ENCODE data around the gene UBR4. TPM values are rescaled to one million over a fixed set of nuclear protein-coding genes. Genes with fewer than 3 reads are reported as not detected.
"Not testable (repeated sequence)": the region's sequence is repeated elsewhere in the genome, so short reads cannot be mapped to it uniquely, and the experiment has no call there.

Gene UBR4
- total RNA-seq, 3 donors from 2014 or later: 108 to 159 (median 128) TPM

DNA sequence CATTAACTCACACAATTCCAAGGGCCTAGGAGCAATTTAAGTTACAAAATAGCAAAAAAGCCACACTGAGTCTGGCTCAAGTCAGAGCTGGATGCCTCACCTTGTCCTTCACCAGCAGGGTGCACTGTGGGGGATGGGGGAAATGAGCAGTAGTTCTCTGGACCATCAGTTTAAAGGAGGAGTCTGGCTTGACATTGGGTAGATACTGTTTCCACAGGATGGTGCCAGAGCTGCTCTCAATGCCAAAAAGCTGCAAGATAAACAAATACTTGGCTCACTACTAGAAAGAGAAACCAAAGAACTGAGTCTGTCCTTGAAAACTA is 22.4 kb upstream of the UBR4 start:
- H3K4me1 ChIP-seq (ENCODE audit: low read depth): peaks cover 3% of the 10 kb centered on the region
- ATAC-seq (peak; percentile 61), DNase-seq (peak in 1 of 3 donors; percentile 19)
- H3K36me3 ChIP-seq (ENCODE audit: low read depth): peaks cover 2% of the 10 kb centered on the region
- intact Hi-C loops (cut with DNase I, micrococcal nuclease): no loop called here
- H3K4me3 ChIP-seq: no peak overlapping the region
- no peaks in the 10 kb centered on the region for H3K9me3 ChIP-seq
- no peak for TF ChIP-seq CTCF (IDR thresholded peaks at IDR 0.05)

DNA sequence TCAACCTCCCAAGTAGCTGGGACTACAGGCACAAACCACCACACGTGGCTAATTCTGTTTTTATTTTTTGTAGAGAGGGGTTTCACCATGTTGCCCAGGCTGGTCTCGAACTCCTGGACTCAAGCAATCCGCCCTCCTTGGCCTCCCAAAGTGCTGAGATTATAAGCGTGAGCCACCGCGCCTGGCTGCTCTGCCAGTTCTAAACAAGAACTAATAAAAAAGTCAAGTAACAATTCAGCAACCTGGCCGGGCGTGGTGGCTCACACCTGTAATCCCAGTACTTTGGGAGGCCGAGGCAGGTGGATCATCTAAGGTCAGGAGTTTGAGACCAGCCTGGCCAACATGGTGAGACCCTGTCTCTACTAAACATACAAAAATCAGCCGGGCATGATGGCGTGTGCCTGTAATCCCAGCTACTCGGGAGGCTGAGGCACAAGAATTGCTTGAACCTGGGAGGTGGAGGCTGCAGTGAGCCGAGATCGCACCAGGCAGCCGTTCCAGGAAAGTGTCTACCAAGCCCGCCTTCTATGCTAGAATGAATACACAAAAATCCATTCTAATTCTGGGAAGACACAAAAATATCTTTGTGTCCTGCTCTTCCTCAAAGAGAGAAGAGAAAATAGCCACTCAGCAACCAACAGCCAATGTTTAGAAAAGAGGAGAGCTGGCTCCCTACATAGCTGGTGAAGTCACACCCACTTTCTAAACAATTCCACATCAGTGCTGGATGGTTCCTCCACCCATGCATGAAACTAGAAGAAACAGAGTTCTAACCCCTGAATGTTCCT is 21.9 kb upstream of the UBR4 start:
- intact Hi-C loops (cut with DNase I, micrococcal nuclease); H3K9me3 ChIP-seq; H3K4me1 ChIP-seq (ENCODE audit: low read depth); DNase-seq; H3K4me3 ChIP-seq; H3K36me3 ChIP-seq (ENCODE audit: low read depth): not testable (repeated sequence)
- ATAC-seq: peak; percentile 78

- H3K4me1 ChIP-seq (ENCODE audit: low read depth): peaks cover 3% of the 10 kb centered on the region
- ATAC-seq: no peak
- TF ChIP-seq CTCF (IDR thresholded peaks at IDR 0.05): no peak
- DNase-seq: no peak
- intact Hi-C loops (cut with DNase I, micrococcal nuclease): no loop called here
- no peaks in the 10 kb centered on the region for H3K9me3 ChIP-seq
- no peaks in the 10 kb centered on the region for H3K36me3 ChIP-seq (ENCODE audit: low read depth)
- H3K4me3 ChIP-seq: no peak overlapping the region
Measured at GRCh38 chr1:19229828-19230325, 19.8 kb upstream of the UBR4 start.

- H3K4me3 ChIP-seq: no peak overlapping the region
- H3K36me3 ChIP-seq (ENCODE audit: low read depth): no peaks in the 10 kb centered on the region
- DNase-seq: no peak
- peaks cover 3% of the 10 kb centered on the region for H3K4me1 ChIP-seq (ENCODE audit: low read depth)
- intact Hi-C loops (cut with DNase I, micrococcal nuclease): no loop called here
- no peak for ATAC-seq
- TF ChIP-seq CTCF (IDR thresholded peaks at IDR 0.05): no peak
- no peaks in the 10 kb centered on the region for H3K9me3 ChIP-seq
Measured at GRCh38 chr1:19229229-19229628, 19.2 kb upstream of the UBR4 start.

DNA sequence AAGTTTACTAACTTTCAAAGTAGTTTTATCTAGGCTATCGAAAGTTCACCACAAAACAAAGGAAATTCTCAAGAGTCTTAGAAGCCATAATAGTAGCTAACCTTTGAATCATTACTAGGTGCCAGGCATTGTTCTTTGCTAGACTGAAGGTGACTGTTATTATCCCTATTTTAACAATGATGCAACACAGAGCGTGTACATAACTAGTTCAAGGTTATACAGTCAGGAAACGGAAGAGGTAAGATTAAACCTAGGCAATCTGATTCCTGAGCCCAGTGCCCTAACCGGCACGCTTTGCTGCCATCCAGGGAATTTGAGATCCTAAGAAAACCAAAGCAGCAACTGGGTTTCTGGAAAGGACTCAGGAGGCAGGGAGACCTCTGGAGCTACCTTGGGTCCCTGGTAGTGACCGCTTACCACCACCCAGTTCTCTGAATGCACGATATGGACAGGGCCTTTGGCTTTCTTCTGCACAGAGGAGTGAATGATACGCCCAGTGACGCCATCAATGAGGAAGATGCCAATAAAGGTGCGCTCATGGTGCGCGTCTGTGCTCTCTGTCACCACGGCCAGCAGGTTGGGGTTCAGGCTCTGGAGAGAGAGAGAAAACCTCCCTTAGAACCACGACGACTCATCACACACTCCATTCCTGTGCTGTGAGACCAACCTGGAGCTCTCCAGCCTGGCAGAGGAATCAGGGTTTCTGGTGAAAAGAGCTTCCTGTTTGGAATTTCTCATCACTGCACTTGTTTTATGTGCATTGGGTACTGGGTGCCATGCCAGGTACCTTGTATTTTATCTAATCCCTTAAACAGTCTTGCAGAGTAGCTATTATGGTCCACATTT is 13.1 kb upstream of the UBR4 start:
- Histone ChIP-seq H3K9me3 (no peaks in the 10 kb centered on the region), H3K4me3 (no peak overlapping the region), H3K36me3 (ENCODE audit: low read depth) (no peaks in the 10 kb centered on the region), H3K4me1 (ENCODE audit: low read depth) (no peaks in the 10 kb centered on the region)
- intact Hi-C loops (cut with DNase I, micrococcal nuclease): no loop called here
- DNase-seq: no peak
- ATAC-seq: no peak
- no peak for TF ChIP-seq CTCF (IDR thresholded peaks at IDR 0.05)

DNA sequence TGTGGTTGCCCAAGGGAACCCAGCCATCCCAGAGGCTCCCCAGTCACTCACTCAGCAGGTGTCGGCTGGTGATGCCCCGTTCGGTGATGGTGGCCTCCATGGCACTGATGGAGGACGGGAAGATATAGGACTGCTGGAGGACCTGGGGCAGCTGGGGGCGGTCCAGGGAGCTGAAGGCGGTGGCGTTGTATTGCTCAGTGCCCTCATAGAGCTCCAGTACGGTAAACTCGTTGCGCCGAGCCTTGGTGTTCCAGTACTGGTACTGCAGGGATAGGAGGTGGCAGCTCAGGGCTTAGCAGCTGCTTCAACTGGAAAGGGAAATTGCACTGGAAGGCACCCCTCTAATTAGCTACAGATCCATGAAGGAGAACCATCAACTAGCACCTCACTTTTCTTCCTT is 12.5 kb upstream of the UBR4 start:
- no peak for TF ChIP-seq CTCF (IDR thresholded peaks at IDR 0.05)
- Histone ChIP-seq H3K36me3 (ENCODE audit: low read depth) (no peaks in the 10 kb centered on the region), H3K4me3 (no peak overlapping the region), H3K9me3 (no peaks in the 10 kb centered on the region), H3K4me1 (ENCODE audit: low read depth) (no peaks in the 10 kb centered on the region)
- intact Hi-C loops (cut with DNase I, micrococcal nuclease): no loop called here
- no peak for DNase-seq
- no peak for ATAC-seq
